ENCODE measurements around the gene SOD3.

SOD3 gene

DNA sequence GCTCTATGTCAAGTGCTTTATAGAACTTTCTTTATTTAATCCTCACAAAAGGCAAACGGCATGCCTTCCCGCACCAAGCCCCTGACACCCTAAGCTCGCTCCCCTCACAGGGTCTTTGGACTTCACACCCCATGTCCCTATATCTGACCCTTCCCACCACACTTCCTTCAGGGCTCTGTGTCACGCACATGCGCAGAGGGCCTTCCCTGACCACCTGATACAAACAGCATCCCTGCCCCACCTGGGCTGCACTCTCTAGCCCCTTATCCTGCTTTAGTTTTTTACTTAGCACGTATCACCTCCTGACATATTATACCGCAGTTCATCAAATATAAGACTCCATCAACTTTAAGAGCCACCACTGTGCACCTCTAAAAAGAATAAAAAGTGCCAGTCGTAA is 49.8 kb downstream of the SOD3 start:
- DNase-seq (ENCODE audit: low read depth), result no peak

DNA sequence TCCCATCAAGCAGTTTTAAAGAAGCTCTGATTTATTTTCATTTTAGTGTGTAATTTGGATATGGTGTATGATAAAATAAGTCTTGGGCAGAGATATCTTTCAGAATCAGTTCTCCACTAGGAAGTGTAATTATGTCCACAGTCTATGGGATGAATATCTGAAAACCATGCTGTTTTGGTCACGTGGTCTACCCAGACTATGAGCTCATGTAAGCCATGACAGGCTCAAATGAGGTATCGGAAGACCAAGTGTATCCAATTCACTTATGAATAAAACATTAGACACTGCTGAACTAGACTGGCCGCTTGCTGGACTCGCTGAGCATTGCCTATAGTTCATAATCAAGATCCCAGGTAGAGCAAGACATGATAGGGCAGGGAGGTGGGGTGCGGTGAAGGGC is 50.5 kb downstream of the SOD3 start:
- no peak for DNase-seq (ENCODE audit: low read depth)

DNA sequence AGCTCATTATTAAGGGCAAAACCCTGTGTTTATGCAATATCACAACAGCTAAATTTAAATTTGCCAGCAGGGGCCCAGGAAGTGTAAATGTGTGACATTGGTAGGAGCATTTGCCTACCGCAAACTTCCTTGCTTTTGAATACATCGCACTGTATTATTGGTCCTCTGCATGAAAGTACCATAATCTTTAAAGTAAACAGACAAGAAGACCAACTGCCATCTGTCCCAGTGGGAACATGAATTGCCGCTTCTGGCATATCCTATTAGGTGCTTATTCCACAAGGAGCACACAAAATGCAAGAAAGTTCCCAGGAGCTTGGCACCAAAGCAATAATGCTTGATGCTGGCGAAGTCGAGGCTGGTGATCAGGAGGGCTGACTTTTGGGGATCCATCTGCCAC is 51.3 kb downstream of the SOD3 start:
- DNase-seq (ENCODE audit: low read depth), result no peak

DNA sequence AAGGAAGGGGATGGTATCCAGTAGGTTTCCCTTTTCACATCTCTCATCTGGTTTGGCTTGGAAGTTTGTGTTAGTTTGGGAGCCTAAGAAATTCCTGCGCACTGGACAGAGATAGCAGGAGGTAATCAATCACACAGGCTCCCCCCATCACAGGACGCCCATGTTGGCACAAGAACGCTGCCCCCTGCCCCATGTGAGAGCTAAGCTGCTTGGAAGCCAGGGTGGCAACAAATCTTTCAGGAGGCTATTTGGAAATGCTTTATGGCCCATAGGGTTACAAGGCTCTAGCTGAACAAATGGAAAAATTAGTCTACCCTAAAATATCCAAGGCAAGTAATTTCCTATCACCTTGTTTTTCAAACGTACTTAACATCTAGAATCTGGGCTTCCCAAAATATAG is 54.0 kb downstream of the SOD3 start:
- no peak for DNase-seq (ENCODE audit: low read depth)

DNA sequence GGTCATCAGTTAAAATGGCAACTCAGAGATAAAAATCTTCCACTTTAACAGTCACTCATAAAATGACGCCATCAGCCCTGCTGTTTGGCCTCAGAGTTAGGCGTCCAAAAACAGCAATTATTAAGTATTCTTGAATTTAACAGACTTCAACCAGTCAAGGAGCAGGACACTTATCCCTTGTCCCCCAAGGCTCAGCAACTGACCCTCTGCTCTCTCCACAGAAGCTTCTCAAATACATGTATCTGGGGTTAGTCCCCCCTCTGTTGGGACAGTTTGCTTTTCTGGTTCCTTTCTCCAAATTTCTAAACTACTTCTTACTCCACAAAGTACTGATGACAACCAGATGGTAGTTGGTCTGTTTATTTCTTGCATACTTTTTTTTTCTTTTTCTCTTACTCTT is 54.4 kb downstream of the SOD3 start:
- no peak for DNase-seq (ENCODE audit: low read depth)
